Measurements from ENCODE around the gene DPYD.

Gene DPYD

GRCh38 chr1:97834899-97835298 is 85.9 kb downstream of the DPYD start:
- DNase-seq: no peak

- DNase-seq: no peak
These were observed 87.0 kb downstream of the DPYD start for GRCh38 chr1:97833881-97834280.

GRCh38 chr1:97832481-97832880 is 88.4 kb downstream of the DPYD start:
- DNase-seq: peak; percentile 73

- DNase-seq: no peak
These were observed 92.9 kb downstream of the DPYD start for GRCh38 chr1:97827887-97828286.

GRCh38 chr1:97826820-97827219 is 94.0 kb downstream of the DPYD start:
- DNase-seq: no peak

GRCh38 chr1:97824624-97825023 is 96.2 kb downstream of the DPYD start:
- no peak for DNase-seq

GRCh38 chr1:97824200-97824599 is 96.6 kb downstream of the DPYD start:
- no peak for DNase-seq

- DNase-seq: no peak
These were observed 100.2 kb downstream of the DPYD start for GRCh38 chr1:97820470-97821188.

- DNase-seq: no peak
These were observed 103.9 kb downstream of the DPYD start for GRCh38 chr1:97816927-97817326.

- DNase-seq: no peak
These were observed 106.0 kb downstream of the DPYD start for GRCh38 chr1:97814804-97815203.

- no peak for DNase-seq
These were observed 106.7 kb downstream of the DPYD start for GRCh38 chr1:97814121-97814520.

- no peak for DNase-seq
These were observed 108.8 kb downstream of the DPYD start for GRCh38 chr1:97812076-97812475.

- no peak for DNase-seq
These were observed 113.8 kb downstream of the DPYD start for GRCh38 chr1:97806996-97807520.

- DNase-seq: no peak
These were observed 114.5 kb downstream of the DPYD start for GRCh38 chr1:97806326-97806725.

- no peak for DNase-seq
These were observed 115.7 kb downstream of the DPYD start for GRCh38 chr1:97805093-97805492.

GRCh38 chr1:97803026-97803425 is 117.8 kb downstream of the DPYD start:
- no peak for DNase-seq

GRCh38 chr1:97802011-97802410 is 118.8 kb downstream of the DPYD start:
- no peak for DNase-seq

- DNase-seq: no peak
These were observed 123.2 kb downstream of the DPYD start for GRCh38 chr1:97797403-97798183.

- no peak for DNase-seq
These were observed 124.1 kb downstream of the DPYD start for GRCh38 chr1:97796711-97797110.

- DNase-seq: no peak
These were observed 128.2 kb downstream of the DPYD start for GRCh38 chr1:97792655-97793054.

- no peak for DNase-seq
These were observed 129.6 kb downstream of the DPYD start for GRCh38 chr1:97791251-97791650.

- no peak for DNase-seq
These were observed 133.6 kb downstream of the DPYD start for GRCh38 chr1:97787231-97787630.

- DNase-seq: no peak
These were observed 136.2 kb downstream of the DPYD start for GRCh38 chr1:97784661-97785060.

GRCh38 chr1:97783751-97784150 is 137.1 kb downstream of the DPYD start:
- no peak for DNase-seq
